Measurements from ENCODE around the gene RTN1.

DNA sequence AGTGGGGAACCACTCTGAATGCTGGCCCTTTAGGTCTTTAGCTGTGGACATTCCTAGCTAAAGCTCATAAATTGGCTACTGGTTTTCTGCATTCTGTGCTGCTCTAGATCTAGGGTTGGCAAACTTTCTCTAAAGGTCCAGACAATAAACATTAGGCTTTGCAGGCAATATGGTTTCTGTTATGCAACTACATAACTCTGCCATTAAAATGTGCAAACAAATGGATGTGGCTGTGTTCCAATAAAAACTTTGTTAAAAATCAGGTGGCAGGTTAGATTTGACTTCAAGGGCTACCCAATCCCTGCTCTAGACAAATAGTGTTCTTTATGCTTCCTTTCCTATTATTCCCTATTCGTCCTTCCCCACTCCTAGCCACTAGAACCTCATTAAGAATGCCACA is 42.6 kb upstream of the RTN1 start:
- no peak for TF ChIP-seq EZH2 (IDR thresholded peaks at IDR 0.05; ENCODE audit: borderline replicate concordance, low read length)
- TF ChIP-seq, protein P1, sequence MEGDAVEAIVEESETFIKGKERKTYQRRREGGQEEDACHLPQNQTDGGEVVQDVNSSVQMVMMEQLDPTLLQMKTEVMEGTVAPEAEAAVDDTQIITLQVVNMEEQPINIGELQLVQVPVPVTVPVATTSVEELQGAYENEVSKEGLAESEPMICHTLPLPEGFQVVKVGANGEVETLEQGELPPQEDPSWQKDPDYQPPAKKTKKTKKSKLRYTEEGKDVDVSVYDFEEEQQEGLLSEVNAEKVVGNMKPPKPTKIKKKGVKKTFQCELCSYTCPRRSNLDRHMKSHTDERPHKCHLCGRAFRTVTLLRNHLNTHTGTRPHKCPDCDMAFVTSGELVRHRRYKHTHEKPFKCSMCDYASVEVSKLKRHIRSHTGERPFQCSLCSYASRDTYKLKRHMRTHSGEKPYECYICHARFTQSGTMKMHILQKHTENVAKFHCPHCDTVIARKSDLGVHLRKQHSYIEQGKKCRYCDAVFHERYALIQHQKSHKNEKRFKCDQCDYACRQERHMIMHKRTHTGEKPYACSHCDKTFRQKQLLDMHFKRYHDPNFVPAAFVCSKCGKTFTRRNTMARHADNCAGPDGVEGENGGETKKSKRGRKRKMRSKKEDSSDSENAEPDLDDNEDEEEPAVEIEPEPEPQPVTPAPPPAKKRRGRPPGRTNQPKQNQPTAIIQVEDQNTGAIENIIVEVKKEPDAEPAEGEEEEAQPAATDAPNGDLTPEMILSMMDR (IDR thresholded peaks at IDR 0.05; ENCODE audit: low read length): no peak

Measured in OCI-LY1 (cell line).